ENCODE data around the gene CMTM3.

Gene CMTM3

GRCh38 chr16:66662445-66663194 lies 58.1 kb downstream of the CMTM3 start:
- peak; percentile 60 for TF ChIP-seq CTCF (IDR thresholded peaks at IDR 0.05)
- no peak for TF ChIP-seq ZFX (IDR thresholded peaks at IDR 0.05; ENCODE audit: borderline replicate concordance)
- H3K27ac ChIP-seq, result no peak overlapping the region
